Amniotic epithelial cell (primary cell): ENCODE data around the gene LRRC32.
"Not testable (repeated sequence)": the region's sequence is repeated elsewhere in the genome, so short reads cannot be mapped to it uniquely, and the experiment has no call there.

ENCODE experiments used
- DNase-seq: peaks from one replicate; pipeline ENCODE4 v3.0.0-alpha.2; 2010; ENCODE audit warnings: low read depth

The LRRC32 gene

GRCh38 chr11:76629116-76629852 is 41.3 kb downstream of the LRRC32 start:
- DNase-seq: peak; percentile 87

- DNase-seq: no peak
Observed at GRCh38 chr11:76628408-76628947, 42.1 kb downstream of the LRRC32 start.

- DNase-seq: no peak
Observed at GRCh38 chr11:76627606-76628005, 42.9 kb downstream of the LRRC32 start.

- peak; percentile 61 for DNase-seq
Observed at GRCh38 chr11:76626921-76627401, 43.6 kb downstream of the LRRC32 start.

- no peak for DNase-seq
Observed at GRCh38 chr11:76626266-76626665, 44.3 kb downstream of the LRRC32 start.

- DNase-seq: no peak
Observed at GRCh38 chr11:76625472-76626186, 44.9 kb downstream of the LRRC32 start.

- peak; percentile 62 for DNase-seq
Observed at GRCh38 chr11:76624500-76625379, 45.8 kb downstream of the LRRC32 start.

- no peak for DNase-seq
Observed at GRCh38 chr11:76623884-76624419, 46.6 kb downstream of the LRRC32 start.

GRCh38 chr11:76623171-76623883 is 47.2 kb downstream of the LRRC32 start:
- peak; percentile 72 for DNase-seq

- no peak for DNase-seq
Observed at GRCh38 chr11:76622493-76623094, 48.0 kb downstream of the LRRC32 start.

GRCh38 chr11:76621868-76622267 is 48.7 kb downstream of the LRRC32 start:
- DNase-seq: peak; percentile 40

- no peak for DNase-seq
Observed at GRCh38 chr11:76621466-76621865, 49.1 kb downstream of the LRRC32 start.

- DNase-seq: peak; percentile 73
Observed at GRCh38 chr11:76620489-76620888, 50.1 kb downstream of the LRRC32 start.

- not testable (repeated sequence) for DNase-seq
Observed at GRCh38 chr11:76619801-76620200, 50.7 kb downstream of the LRRC32 start.

GRCh38 chr11:76617553-76618265 is 52.8 kb downstream of the LRRC32 start:
- peak; percentile 56 for DNase-seq

- no peak for DNase-seq
Observed at GRCh38 chr11:76616676-76617552, 53.6 kb downstream of the LRRC32 start.

- peak; percentile 54 for DNase-seq
Observed at GRCh38 chr11:76615950-76616349, 54.6 kb downstream of the LRRC32 start.

- no peak for DNase-seq
Observed at GRCh38 chr11:76614471-76615179, 55.9 kb downstream of the LRRC32 start.
